ENCODE results near the gene FMN1. TPM values are rescaled to one million over a fixed set of nuclear protein-coding genes. Genes with fewer than 3 reads are reported as not detected.

Gene FMN1
- total and polyA plus RNA-seq, 2 of the 13 experiments (the other 11 are each of a cell fraction or from before 2014, with no cell fraction given): 0.20 to 0.60 TPM

DNA sequence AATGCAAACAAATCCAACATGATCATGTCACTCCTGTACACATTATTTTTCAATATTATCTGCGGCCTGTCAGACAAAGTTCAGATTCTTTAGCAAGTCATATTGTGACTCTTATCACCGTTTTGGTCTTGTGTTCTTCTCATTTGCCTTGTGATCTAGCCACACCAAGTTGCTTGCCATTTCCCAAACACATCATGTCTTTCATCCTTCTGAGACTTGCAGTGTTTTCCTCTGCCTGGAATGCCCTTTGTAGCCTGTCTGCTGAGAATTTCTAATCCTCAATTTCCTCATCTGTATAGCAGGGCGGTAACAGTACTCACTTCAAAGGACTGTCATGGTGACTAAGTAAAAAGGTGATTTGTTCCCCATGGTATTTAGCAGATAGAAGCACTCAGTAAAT, 341.7 kb downstream of the FMN1 start (continued):
- TF ChIP-seq KMT2B (CRISPR knock-in tag; IDR thresholded peaks at IDR 0.05) (no peak), MAFF (IDR thresholded peaks at IDR 0.05; ENCODE audit: low read depth, low read length) (no peak), DR1 (CRISPR knock-in tag; IDR thresholded peaks at IDR 0.05) (no peak), SRF (IDR thresholded peaks at IDR 0.05; ENCODE audit: low read depth, low read length) (no peak), SNRNP70 (IDR thresholded peaks at IDR 0.05; ENCODE audit: low read depth, low read length) (no peak), KDM5B (CRISPR knock-in tag; IDR thresholded peaks at IDR 0.05; ENCODE audit: borderline replicate concordance) (no peak), EP300 (IDR thresholded peaks at IDR 0.05; ENCODE audit: low read depth in 2 of 2, low read length in 2 of 2) (peak in 1 of 2 experiments; percentile 85; a peak in 2 of 4 replicates), EP300 (CRISPR knock-in tag; IDR thresholded peaks at IDR 0.05; ENCODE audit: borderline replicate concordance) (peak; percentile 89), KDM6A (CRISPR knock-in tag; IDR thresholded peaks at IDR 0.05; ENCODE audit: low read depth) (no peak), RARA (CRISPR knock-in tag; IDR thresholded peaks at IDR 0.05) (peak; percentile 40; the same call in 1 of the 2 replicates), RNF2 (conservative IDR thresholded peaks at IDR 0.05; ENCODE audit: low read depth) (no peak), CENPX (CRISPR knock-in tag; IDR thresholded peaks at IDR 0.05) (no peak), PAX8 (CRISPR knock-in tag; IDR thresholded peaks at IDR 0.05; ENCODE audit: borderline replicate concordance) (no peak), PHF5A (CRISPR knock-in tag; IDR thresholded peaks at IDR 0.05; ENCODE audit: low read depth, unreplicated experiment) (no peak), NKX3-1 (CRISPR knock-in tag; IDR thresholded peaks at IDR 0.05) (no peak), ETV5 (CRISPR knock-in tag; IDR thresholded peaks at IDR 0.05; ENCODE audit: borderline replicate concordance) (peak; percentile 28; the same call in 1 of the 2 replicates), GABPA (IDR thresholded peaks at IDR 0.05; ENCODE audit: low read depth, low read length) (no peak), GABPA (CRISPR knock-in tag; IDR thresholded peaks at IDR 0.05; ENCODE audit: low read depth) (no peak), GTF3A (CRISPR knock-in tag; conservative IDR thresholded peaks at IDR 0.05) (no peak), PRMT3 (CRISPR knock-in tag; IDR thresholded peaks at IDR 0.05; ENCODE audit: borderline replicate concordance, low read depth) (no peak), HOXA5 (CRISPR knock-in tag; IDR thresholded peaks at IDR 0.05) (no peak), TEAD3 (CRISPR knock-in tag; optimal IDR thresholded peaks at IDR 0.05; ENCODE audit: borderline replicate concordance) (peak; percentile 86), ZNF891 (CRISPR knock-in tag; IDR thresholded peaks at IDR 0.05) (no peak), FOXP1 (IDR thresholded peaks at IDR 0.05) (no peak), FOXP1 (CRISPR knock-in tag; IDR thresholded peaks at IDR 0.05) (peak; percentile 66; the same call in 1 of the 2 replicates)
- TF ChIP-seq, protein P1, sequence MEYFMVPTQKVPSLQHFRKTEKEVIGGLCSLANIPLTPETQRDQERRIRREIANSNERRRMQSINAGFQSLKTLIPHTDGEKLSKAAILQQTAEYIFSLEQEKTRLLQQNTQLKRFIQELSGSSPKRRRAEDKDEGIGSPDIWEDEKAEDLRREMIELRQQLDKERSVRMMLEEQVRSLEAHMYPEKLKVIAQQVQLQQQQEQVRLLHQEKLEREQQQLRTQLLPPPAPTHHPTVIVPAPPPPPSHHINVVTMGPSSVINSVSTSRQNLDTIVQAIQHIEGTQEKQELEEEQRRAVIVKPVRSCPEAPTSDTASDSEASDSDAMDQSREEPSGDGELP (IDR thresholded peaks at IDR 0.05; ENCODE audit: borderline replicate concordance, low read depth): no peak
- TF ChIP-seq, protein P2, sequence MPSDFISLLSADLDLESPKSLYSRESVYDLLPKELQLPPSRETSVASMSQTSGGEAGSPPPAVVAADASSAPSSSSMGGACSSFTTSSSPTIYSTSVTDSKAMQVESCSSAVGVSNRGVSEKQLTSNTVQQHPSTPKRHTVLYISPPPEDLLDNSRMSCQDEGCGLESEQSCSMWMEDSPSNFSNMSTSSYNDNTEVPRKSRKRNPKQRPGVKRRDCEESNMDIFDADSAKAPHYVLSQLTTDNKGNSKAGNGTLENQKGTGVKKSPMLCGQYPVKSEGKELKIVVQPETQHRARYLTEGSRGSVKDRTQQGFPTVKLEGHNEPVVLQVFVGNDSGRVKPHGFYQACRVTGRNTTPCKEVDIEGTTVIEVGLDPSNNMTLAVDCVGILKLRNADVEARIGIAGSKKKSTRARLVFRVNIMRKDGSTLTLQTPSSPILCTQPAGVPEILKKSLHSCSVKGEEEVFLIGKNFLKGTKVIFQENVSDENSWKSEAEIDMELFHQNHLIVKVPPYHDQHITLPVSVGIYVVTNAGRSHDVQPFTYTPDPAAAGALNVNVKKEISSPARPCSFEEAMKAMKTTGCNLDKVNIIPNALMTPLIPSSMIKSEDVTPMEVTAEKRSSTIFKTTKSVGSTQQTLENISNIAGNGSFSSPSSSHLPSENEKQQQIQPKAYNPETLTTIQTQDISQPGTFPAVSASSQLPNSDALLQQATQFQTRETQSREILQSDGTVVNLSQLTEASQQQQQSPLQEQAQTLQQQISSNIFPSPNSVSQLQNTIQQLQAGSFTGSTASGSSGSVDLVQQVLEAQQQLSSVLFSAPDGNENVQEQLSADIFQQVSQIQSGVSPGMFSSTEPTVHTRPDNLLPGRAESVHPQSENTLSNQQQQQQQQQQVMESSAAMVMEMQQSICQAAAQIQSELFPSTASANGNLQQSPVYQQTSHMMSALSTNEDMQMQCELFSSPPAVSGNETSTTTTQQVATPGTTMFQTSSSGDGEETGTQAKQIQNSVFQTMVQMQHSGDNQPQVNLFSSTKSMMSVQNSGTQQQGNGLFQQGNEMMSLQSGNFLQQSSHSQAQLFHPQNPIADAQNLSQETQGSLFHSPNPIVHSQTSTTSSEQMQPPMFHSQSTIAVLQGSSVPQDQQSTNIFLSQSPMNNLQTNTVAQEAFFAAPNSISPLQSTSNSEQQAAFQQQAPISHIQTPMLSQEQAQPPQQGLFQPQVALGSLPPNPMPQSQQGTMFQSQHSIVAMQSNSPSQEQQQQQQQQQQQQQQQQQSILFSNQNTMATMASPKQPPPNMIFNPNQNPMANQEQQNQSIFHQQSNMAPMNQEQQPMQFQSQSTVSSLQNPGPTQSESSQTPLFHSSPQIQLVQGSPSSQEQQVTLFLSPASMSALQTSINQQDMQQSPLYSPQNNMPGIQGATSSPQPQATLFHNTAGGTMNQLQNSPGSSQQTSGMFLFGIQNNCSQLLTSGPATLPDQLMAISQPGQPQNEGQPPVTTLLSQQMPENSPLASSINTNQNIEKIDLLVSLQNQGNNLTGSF (CRISPR knock-in tag; IDR thresholded peaks at IDR 0.05): no peak
- TF ChIP-seq, protein P3, sequence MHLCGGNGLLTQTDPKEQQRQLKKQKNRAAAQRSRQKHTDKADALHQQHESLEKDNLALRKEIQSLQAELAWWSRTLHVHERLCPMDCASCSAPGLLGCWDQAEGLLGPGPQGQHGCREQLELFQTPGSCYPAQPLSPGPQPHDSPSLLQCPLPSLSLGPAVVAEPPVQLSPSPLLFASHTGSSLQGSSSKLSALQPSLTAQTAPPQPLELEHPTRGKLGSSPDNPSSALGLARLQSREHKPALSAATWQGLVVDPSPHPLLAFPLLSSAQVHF (CRISPR knock-in tag; IDR thresholded peaks at IDR 0.05): no peak

Data from HepG2 (cell line).